H9 (cell line): ENCODE results near the gene NR2C1. TPM values are rescaled to one million over a fixed set of nuclear protein-coding genes. Genes with fewer than 3 reads are reported as not detected.

Source experiments
- DNase-seq: peaks from one replicate; pipeline ENCODE4 v3.0.0-alpha.2; 2017
- H2AFZ ChIP-seq: one replicate; pipeline ENCODE4 v1.6.1; 2013; ENCODE audit warnings: mild to moderate bottlenecking, low read length, control low read depth, moderate library complexity
- H2AK5ac ChIP-seq: 2 replicates; pipeline ENCODE4 v1.6.1; 2013; ENCODE audit warnings: low read length, control low read depth, mixed read lengths; ENCODE audit not compliant: insufficient read length
- H2BK120ac ChIP-seq: one replicate; pipeline ENCODE4 v1.6.1; 2013; ENCODE audit warnings: low read depth, mild to moderate bottlenecking, low read length, control low read depth, inconsistent platforms; ENCODE audit not compliant: poor library complexity, severe bottlenecking
- H2BK12ac ChIP-seq: 2 replicates; pipeline ENCODE4 v1.6.1; 2013; ENCODE audit warnings: low read length, control low read depth, mixed read lengths, low read depth; ENCODE audit not compliant: insufficient read length
- H2BK15ac ChIP-seq: 2 replicates; pipeline ENCODE4 v1.6.1; 2013; ENCODE audit warnings: low read depth, low read length, control low read depth
- H2BK20ac ChIP-seq: one replicate; pipeline ENCODE4 v1.6.1; 2013; ENCODE audit warnings: low read depth, mild to moderate bottlenecking, low read length, control low read depth, inconsistent platforms; ENCODE audit not compliant: poor library complexity, severe bottlenecking
- H2BK5ac ChIP-seq: 2 replicates; pipeline ENCODE4 v1.6.1; 2013; ENCODE audit warnings: low read length, control low read depth, mixed read lengths; ENCODE audit not compliant: insufficient read length
- H3K14ac ChIP-seq: 2 replicates; pipeline ENCODE4 v1.6.1; 2013; ENCODE audit warnings: low read length, control low read depth; ENCODE audit not compliant: insufficient read depth
- H3K18ac ChIP-seq: 2 replicates; pipeline ENCODE4 v1.6.1; 2013; ENCODE audit warnings: low read depth, mild to moderate bottlenecking, mixed read lengths, low read length, control low read depth; ENCODE audit not compliant: insufficient read length
- H3K23ac ChIP-seq: 2 replicates; pipeline ENCODE4 v1.6.1; 2013; ENCODE audit warnings: low read length, control low read depth, mixed read lengths, low read depth; ENCODE audit not compliant: insufficient read length
- H3K23me2 ChIP-seq: 2 replicates; pipeline ENCODE4 v1.6.1; 2013; ENCODE audit warnings: low read depth, mild to moderate bottlenecking, mixed read lengths, low read length, control low read depth; ENCODE audit not compliant: insufficient read length, poor library complexity, severe bottlenecking
- H3K27ac ChIP-seq: 2 replicates; pipeline ENCODE4 v1.5.1; 2013; ENCODE audit warnings: low read length, control low read depth, mixed read lengths, low read depth; ENCODE audit not compliant: insufficient read length
- H3K27me3 ChIP-seq: 2 replicates; pipeline ENCODE4 v1.6.1; 2013; ENCODE audit warnings: low read length, control low read depth, inconsistent platforms; ENCODE audit not compliant: insufficient read depth
- H3K4ac ChIP-seq: 2 replicates; pipeline ENCODE4 v1.6.1; 2013; ENCODE audit warnings: low read depth, mild to moderate bottlenecking, control low read depth, inconsistent platforms, low read length, moderate library complexity
- H3K4me1 ChIP-seq: 2 replicates; pipeline ENCODE4 v1.6.1; 2013; ENCODE audit warnings: low read length, control low read depth, inconsistent platforms; ENCODE audit not compliant: insufficient read depth
- H3K4me2 ChIP-seq: 2 replicates; pipeline ENCODE4 v1.6.1; 2013; ENCODE audit warnings: low read length, control low read depth, mixed read lengths; ENCODE audit not compliant: insufficient read length, insufficient read depth
- H3K56ac ChIP-seq: 2 replicates; pipeline ENCODE4 v1.6.1; 2013; ENCODE audit warnings: low read depth, mild to moderate bottlenecking, mixed read lengths, low read length, control low read depth; ENCODE audit not compliant: insufficient read length
- H3K79me1 ChIP-seq: 2 replicates; pipeline ENCODE4 v1.6.1; 2013; ENCODE audit warnings: low read depth, mild to moderate bottlenecking, moderate library complexity, low read length, control low read depth, inconsistent platforms; ENCODE audit not compliant: insufficient read depth, poor library complexity, severe bottlenecking
- H3K79me2 ChIP-seq: 2 replicates; pipeline ENCODE4 v1.6.1; 2013; ENCODE audit warnings: low read length, control low read depth, inconsistent platforms; ENCODE audit not compliant: insufficient read depth
- H3K9ac ChIP-seq: 2 replicates; pipeline ENCODE4 v1.6.1; 2013; ENCODE audit warnings: low read length, control low read depth, mixed read lengths; ENCODE audit not compliant: insufficient read length; ENCODE audit errors: extremely low read depth
- H3K9me3 ChIP-seq: one replicate; pipeline ENCODE4 v1.6.1; 2013; ENCODE audit warnings: low read depth, low read length, inconsistent platforms; ENCODE audit not compliant: control insufficient read depth
- H3T11ph ChIP-seq: one replicate; pipeline ENCODE4 v1.6.1; 2013; ENCODE audit warnings: mild to moderate bottlenecking, low read length, control low read depth, inconsistent platforms
- H4K20me1 ChIP-seq: one replicate; pipeline ENCODE4 v1.6.1; 2013; ENCODE audit not compliant: control insufficient read depth, insufficient read length, insufficient read depth
- H4K5ac ChIP-seq: 2 replicates; pipeline ENCODE4 v1.6.1; 2013; ENCODE audit warnings: low read depth, mild to moderate bottlenecking, mixed read lengths, low read length, control low read depth; ENCODE audit not compliant: insufficient read length
- H4K8ac ChIP-seq: replicated peaks from 2 replicates; pipeline ENCODE4 v1.6.1; 2013; ENCODE audit warnings: low read length, control low read depth, mixed read lengths, low read depth; ENCODE audit not compliant: insufficient read length
- H4K91ac ChIP-seq: 2 replicates; pipeline ENCODE4 v1.6.1; 2013; ENCODE audit warnings: low read depth, mild to moderate bottlenecking, moderate library complexity, mixed read lengths, low read length, control low read depth; ENCODE audit not compliant: insufficient read length
- H3K27ac Mint-ChIP-seq, 3 experiments: 2 replicates in 2 of 3; 3 replicates in 1 of 3; pipeline ENCODE4 v1.8.0; 2020 to 2021; ENCODE audit warnings: mixed read lengths in 3 of 3, mild to moderate bottlenecking in 1 of 3, moderate library complexity in 1 of 3
- H3K27me3 Mint-ChIP-seq: 2 replicates; pipeline ENCODE4 v1.8.0; 2021; ENCODE audit warnings: low read depth, mild to moderate bottlenecking, moderate library complexity, mixed read lengths
- H3K36me3 Mint-ChIP-seq, 3 experiments: 2 replicates in 2 of 3; 3 replicates in 1 of 3; pipeline ENCODE4 v1.8.0; 2020 to 2021; ENCODE audit warnings: low read depth in 3 of 3, mixed read lengths in 3 of 3; ENCODE audit not compliant: insufficient read depth in 1 of 3
- H3K4me1 Mint-ChIP-seq, 2 experiments: 2 replicates each; pipeline ENCODE4 v1.8.0; 2020; ENCODE audit warnings: mixed read lengths in 2 of 2
- H3K4me3 Mint-ChIP-seq, 2 experiments: 2 replicates in 1 of 2; 3 replicates in 1 of 2; pipeline ENCODE4 v1.8.0; 2020 to 2021; ENCODE audit warnings: mild to moderate bottlenecking in 2 of 2, mixed read lengths in 2 of 2, moderate library complexity in 1 of 2
- H3K9me3 Mint-ChIP-seq, 2 experiments: 2 replicates in 1 of 2; 3 replicates in 1 of 2; pipeline ENCODE4 v1.8.0; 2020; ENCODE audit warnings: mild to moderate bottlenecking in 2 of 2, mixed read lengths in 2 of 2, moderate library complexity in 1 of 2
- CTCF ChIP-seq: fragments of 200-600 bp; sonication (generic); conservative IDR thresholded peaks from 3 replicates; pipeline ENCODE4 v1.8.0; 2021; ENCODE audit warnings: antibody characterized with exemption, mild to moderate bottlenecking
- total RNA-seq: library from RNA; stranded (reverse); gene quantifications from 2 replicates; pipeline ENCODE4 v1.2.1, GENCODE V29; 2021

Gene NR2C1
- total RNA-seq, 1 experiment from 2014 or later = 47.0 TPM

GRCh38 chr12:94997726-94998125, 75.7 kb downstream of the NR2C1 start:
- H3T11ph ChIP-seq = no peak overlapping the region
- no peak overlapping the region for H3K23ac ChIP-seq
- H3K4me2 ChIP-seq = no peak overlapping the region
- Mint-ChIP-seq H3K27me3 (no peaks in the 10 kb centered on the region), H3K27ac (no peak overlapping the region), H3K36me3 (peaks cover 3 to 12% (median 10%) of the 10 kb centered on the region in 3 experiments; a peak in 6 of 7 replicates), H3K4me1 (peaks cover 3 to 7% of the 10 kb centered on the region in 2 experiments), H3K9me3 (no peaks in the 10 kb centered on the region), H3K4me3 (no peak overlapping the region)
- H3K18ac ChIP-seq = no peak overlapping the region
- no peak for DNase-seq
- H4K8ac ChIP-seq = no peak overlapping the region
- H3K27ac ChIP-seq = no peak overlapping the region
- no peak overlapping the region for H3K9ac ChIP-seq
- H2BK15ac ChIP-seq = no peak overlapping the region
- H3K4me1 ChIP-seq = no peaks in the 10 kb centered on the region
- no peaks in the 10 kb centered on the region for H3K27me3 ChIP-seq
- H3K23me2 ChIP-seq = no peaks in the 10 kb centered on the region
- H2BK120ac ChIP-seq = no peak overlapping the region
- no peak overlapping the region for H3K4ac ChIP-seq
- H3K9me3 ChIP-seq = no peaks in the 10 kb centered on the region
- H2AK5ac ChIP-seq = no peak overlapping the region
- H2BK5ac ChIP-seq = no peak overlapping the region
- no peak overlapping the region for H2BK12ac ChIP-seq
- no peak overlapping the region for H2AFZ ChIP-seq
- H2BK20ac ChIP-seq = no peak overlapping the region
- H4K91ac ChIP-seq = no peak overlapping the region
- no peaks in the 10 kb centered on the region for H4K20me1 ChIP-seq
- no peaks in the 10 kb centered on the region; the same call in 1 of the 2 replicates for H3K79me2 ChIP-seq
- H3K14ac ChIP-seq = no peak overlapping the region
- H4K5ac ChIP-seq = no peak overlapping the region
- no peaks in the 10 kb centered on the region for H3K79me1 ChIP-seq
- no peak for TF ChIP-seq CTCF
- no peak overlapping the region for H3K56ac ChIP-seq
